ENCODE data around the gene PLEKHO2.

Gene PLEKHO2

DNA sequence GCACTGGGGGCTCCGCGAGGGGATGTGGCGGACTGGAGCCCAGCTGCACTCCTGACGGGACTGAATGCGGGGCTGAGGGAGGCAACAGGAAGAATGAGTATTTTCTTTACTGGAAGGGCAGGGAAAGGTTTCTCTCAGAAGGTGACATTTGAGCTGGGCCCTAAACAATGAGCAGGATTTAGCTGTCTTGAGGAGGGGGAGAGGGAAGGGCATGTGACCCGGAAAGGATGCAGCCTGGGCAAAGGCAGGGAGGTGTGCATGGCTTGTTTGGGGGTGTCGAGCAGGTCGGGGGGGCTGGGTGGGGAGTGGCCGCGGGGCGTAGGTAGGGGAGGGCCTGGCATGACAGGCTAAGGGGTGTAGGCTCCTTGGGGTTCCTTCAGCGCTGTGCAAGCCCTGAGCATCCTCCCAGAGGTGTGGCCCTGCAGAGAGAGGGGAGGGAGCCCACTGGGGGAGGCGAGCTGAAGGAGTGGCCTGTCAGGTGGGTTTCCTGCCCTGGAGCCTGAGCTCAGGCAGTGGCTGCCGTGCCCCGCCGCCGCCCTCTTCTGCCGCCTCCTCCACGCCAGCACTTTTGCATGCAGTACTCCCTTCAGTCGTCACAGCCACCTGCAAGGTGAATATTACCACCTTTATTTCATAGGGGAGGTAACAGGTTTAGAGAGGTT is 52.8 kb downstream of the PLEKHO2 start:
- peak; percentile 54 for DNase-seq

DNA sequence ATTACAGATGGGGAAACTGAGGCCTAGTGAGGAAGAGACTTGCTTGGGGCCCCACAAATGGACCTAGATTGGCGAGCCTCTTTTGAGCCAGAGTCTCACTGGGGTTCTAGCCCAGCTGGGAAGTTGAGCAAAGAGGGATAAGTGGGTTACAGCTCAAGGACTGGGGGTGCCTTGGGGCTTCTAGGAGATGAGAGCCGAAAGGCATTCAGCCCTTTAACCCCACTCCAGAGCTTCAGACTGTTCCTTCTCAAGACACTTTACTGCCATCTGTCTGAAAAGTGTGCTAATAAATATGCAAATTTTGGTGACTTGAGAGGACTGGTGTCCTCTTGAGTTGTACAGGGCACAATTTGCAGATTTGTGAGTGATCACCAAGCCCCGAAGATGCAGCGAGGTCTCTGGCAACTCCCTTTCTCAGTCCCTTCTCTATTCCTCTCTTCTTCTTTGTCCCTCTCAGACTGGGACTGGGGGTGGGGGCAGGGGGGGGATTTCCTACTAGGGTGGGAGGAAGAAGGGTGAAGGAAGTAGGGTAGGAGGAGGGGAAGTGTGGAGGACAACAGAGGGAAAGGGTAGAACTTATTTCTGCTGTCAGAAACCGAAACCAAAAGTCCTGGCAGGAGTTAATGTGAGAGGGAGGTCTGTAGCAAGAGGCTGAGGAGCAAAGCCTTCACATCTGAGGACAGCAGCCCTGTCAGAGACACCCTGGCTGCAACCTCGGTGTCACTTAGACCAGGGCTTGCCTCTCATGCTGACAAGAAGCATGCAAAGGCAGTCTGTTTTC is 53.8 kb downstream of the PLEKHO2 start:
- no peak for DNase-seq

DNA sequence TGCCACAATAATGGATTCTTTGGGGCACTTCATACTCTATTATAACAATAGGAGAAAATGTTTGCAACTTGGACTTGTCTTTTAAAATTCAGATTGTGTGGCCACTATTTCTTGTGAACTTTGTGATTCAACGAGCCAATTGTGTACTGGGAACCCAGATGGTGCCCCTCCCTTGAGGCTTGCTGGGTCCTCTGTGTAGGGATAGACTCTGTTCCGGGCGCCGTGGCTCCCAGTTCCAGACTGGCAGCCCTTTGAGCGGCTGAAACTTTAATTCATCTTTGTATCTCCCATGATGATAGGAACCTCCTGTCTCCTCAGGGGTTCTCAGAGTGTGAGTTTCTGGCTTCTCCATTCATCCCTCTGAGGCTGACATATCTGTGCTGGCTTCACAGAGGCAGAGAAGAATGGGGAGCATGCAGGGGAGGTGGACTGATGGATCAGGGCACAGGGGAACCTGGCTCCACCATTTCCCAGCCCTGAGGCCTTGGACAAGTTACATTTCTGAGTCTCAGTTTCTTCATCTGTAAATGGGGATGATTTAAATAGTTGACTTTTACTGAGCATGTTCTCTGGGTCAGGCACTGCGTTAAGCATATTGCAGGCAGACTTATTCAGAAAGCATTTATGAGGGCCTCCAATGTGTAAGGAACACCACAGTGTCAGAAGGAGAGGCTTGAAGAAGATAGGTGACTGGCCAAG is 54.8 kb downstream of the PLEKHO2 start:
- DNase-seq = no peak

DNA sequence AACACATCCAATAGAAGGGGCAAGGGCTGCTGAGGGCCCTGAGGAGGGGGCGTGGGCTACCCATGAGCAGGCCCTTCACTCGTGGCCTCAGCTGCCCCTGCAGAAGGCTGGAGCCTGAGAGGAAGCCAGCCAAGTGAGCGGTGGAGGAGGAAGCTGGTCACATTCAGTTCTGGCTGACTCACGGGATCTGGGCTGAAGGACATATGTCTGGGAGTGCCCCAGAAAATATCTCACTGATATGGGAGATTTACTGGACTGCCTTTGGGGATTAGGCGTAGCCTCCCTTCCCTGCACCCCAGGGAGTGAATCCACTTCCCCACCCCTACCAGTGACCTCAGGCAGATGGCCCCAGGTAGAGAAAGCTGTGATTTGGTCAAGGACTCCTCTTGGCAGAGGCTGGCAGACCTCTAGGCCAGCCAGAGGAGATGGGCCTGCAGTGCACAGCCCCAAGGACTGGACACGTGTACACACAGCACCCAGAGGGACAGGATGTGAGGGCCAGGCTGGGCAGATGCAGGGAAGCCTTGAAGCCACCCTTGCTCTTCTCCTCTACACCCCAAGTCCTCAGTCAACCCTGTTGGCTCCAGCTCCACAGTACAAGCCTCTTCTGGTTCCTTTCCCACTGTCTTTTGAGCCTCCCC is 55.8 kb downstream of the PLEKHO2 start:
- DNase-seq = no peak

DNA sequence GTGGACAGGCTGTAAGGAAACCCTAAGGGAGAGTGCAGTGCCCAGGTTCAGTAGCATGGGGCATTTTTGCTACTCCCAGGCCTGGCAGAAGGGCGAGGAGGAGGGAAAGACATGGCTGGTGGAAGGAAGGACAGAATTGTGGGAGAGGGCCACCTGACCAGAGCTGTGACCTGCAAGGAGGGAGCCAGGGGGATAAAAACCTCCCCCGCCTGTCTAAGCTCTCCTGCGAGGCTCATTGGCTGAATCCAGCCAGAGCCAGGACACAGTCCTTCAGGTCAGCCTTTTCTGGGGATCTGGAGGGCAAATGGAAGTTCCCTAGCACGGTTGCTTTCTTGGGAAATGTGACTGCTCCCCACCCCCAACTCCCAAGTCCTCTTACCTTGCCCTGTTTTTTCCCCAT is 56.7 kb downstream of the PLEKHO2 start:
- DNase-seq = no peak

- no peak for DNase-seq
Observed at GRCh38 chr15:64901141-64901540, 59.4 kb downstream of the PLEKHO2 start.

DNA sequence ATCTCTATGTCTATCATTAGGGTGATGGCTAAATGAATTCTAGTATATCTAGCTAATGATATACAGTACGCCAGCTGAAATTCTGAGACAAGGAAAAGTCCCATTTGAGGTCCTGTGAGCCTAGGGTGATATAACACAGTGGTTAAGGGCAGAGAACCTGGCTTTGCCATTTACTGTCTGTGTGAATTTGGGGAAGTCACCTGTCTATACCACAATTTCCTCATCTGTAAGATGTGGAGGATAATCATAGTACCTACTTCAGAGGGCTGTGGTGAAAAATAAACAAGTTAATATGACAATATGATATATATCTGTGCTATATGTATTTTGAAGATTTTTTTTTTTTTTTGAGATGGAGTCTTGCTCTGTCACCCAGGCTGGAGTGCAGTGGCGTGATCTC is 60.2 kb downstream of the PLEKHO2 start:
- no peak for DNase-seq

GRCh38 chr15:64902863-64903262 is 61.1 kb downstream of the PLEKHO2 start:
- DNase-seq = no peak

GRCh38 chr15:64903326-64903950 is 61.7 kb downstream of the PLEKHO2 start:
- no peak for DNase-seq

GRCh38 chr15:64904189-64904588 is 62.5 kb downstream of the PLEKHO2 start:
- no peak for DNase-seq

DNA sequence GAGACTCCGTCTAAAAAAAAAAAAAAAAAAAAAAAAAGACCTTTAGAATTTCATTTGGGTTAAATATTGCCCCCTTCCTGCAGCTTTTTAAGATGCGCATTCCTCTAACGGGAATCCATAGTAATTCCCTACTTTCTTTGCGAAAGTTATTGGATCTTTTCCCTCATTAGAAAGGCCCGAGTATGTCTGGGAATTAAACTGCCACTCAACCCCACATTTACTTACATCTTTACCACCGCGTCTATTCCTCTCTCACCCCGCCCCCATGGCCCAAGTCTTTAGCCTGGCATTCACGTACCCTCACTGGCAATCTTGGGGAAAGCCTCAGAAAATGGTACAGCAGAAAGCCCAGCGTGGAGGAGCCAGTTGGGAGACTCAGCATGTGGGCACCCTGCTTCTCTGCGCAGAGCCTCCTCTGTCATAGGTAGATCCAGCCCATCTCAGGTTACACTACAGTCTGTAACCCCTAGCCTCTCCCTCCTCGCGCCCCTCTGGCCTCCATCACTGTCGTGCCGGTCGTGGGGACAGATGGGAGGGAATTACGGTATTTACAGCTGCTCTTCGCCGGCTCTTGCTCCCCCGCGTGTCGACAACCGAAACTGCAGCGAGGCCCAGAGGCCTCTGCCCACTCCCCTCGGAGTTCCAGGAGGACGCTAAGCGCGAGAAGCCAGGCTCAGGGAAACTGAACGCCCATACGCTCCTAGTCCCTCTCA is 63.6 kb downstream of the PLEKHO2 start:
- peak; percentile 47 for DNase-seq

DNA sequence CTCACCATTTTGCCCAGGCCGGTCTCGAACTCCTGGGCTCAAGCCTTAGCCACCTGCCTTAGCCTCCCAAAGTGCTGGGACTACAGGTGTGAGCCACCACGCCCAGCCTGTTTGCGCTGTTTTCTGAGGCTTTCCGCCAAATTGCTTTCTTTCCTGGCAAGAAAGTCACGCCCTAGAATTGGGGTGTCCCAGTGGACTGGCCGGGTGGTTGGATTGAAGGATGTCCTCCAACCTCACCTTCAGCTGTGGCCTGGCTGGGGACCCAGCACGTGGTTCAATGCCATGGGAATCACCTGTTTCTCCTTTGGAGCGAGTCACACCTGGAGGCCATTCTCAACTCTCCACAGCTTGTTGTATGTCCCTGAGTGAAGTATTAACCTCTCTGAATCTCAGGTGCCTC is 64.2 kb downstream of the PLEKHO2 start:
- DNase-seq = no peak

GRCh38 chr15:64906402-64906801 is 64.7 kb downstream of the PLEKHO2 start:
- DNase-seq = no peak

GRCh38 chr15:64907991-64908390 is 66.3 kb downstream of the PLEKHO2 start:
- DNase-seq = no peak

GRCh38 chr15:64909546-64909945 is 67.8 kb downstream of the PLEKHO2 start:
- DNase-seq = no peak

DNA sequence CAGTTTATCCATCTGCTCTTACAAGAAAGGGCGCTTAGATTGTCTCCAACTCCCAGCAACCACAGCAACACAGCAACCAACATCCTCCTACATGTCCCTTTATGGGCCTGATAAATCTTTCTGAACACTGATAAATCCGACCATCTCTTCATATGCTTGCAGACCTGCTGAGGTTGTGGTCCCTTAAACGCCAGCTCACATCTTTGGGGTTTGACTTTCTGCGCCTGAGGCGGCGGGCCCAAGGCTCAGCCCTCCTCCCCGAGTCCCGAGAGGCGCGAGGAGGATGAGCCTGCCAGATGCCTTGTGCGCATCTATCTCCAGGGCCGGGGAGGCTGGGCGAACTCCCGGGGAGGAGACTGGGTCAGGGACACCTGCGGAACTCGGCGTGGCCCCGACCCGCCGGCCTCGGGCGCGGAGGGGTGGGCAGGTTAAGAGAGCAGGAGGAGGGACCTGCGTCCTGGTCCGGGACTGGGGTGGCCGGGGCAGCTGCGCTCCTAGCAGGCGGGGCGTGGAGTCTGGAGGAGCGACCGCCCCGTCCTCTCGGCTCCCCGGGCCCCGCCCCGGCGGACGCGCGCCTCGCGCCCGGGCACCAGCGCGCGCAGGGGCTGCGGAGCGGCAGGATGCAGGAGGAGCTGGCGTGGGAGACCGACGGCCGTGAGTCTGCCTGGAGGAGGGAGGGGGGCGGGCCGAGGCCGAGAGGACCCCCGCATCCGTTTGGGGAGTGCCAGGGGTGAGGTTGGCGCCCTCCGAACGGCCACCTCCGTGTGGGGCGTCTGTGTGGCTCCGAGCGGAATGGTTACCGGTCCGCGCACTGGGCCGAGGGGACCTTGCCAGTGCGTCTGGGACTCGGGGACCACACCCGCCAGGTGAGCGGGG is 69.8 kb downstream of the PLEKHO2 start, which contains the start of gene ANKDD1A:
Gene ANKDD1A (plus strand): TSS at position 592 of the 876 bp plus-strand sequence. CDS start 29 bp downstream, at position 621.
- DNase-seq = peak; percentile 15

GRCh38 chr15:64912379-64913325 is 70.9 kb downstream of the PLEKHO2 start:
- no peak for DNase-seq

DNA sequence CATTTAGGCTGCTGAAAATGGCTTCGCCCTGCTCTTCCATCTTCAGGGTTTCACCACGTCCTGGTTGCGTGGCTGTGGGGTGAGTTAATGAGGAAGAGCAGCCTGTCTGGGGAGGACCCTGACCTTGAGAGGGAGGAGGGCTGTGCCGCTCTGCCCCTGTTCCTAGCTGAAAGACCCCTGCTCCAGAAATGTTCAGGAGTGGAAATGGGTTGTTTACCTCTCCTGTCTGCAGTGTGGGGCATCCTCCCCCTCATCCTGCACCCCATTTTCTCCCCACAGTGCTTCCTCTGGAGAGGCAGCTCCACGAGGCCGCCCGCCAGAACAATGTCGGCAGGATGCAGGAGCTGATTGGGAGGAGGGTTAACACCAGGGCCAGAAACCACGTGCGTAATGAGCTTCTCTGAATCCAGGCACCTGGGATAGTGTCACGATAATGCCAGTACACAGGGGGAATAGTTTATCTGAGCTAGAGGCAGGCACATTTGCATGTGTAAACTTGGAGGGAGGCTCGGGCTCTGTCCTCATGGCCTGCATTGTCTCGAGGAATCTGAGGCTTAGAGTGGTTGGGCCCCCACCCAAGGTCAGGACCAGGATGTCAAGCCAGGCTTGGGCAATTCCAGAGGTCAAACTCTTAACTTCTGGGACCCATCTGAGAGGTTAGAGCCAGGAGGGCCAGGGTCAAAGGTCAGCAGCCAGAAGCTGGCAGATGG is 74.0 kb downstream of the PLEKHO2 start:
- DNase-seq = no peak

DNA sequence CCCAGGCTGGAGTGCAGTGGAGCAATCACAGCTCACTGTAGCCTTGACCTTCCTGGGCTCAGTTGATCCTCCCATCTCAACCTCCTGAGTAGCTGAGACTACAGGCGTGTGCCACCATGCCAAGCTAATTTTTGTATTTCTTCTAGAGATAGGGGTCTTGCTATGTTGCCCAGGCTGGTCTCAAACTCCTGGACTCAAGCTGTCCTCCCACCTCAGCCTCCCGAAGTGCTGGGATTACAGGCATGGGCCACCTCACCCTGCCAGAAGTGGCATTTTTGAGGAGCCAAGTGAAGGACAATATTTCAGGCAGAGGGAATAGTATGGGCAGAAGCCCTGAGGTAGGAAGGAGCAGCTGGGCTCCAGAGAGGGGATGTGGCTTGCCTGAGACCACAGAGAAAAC is 74.7 kb downstream of the PLEKHO2 start:
- no peak for DNase-seq

Measured in activated gamma-delta T cell (primary cell).